G401 (cell line): ENCODE results near the gene EHMT1. TPM values are rescaled to one million over a fixed set of nuclear protein-coding genes. Genes with fewer than 3 reads are reported as not detected.
"Not testable (repeated sequence)": the region's sequence is repeated elsewhere in the genome, so short reads cannot be mapped to it uniquely, and the experiment has no call there.

Experiments
- DNase-seq: peaks from one replicate; pipeline ENCODE4 v3.0.0-alpha.2; 2015; ENCODE audit warnings: low spot score
- in situ Hi-C: cut with HindIII; loops from 2 replicates; pipeline ENCODE4 v1.10.0; 2016; ENCODE audit warnings: low sequenced_read_pairs, mixed read lengths
- total RNA-seq: library from RNA; depleted of rRNA; stranded (reverse); fragments of >200 nt; shearing (Covaris generic); gene quantifications from 2 replicates; pipeline ENCODE4 v1.2.3, GENCODE V29; 2014

The EHMT1 gene
- total RNA-seq, 1 experiment from 2014 or later: 97.4 TPM

DNA sequence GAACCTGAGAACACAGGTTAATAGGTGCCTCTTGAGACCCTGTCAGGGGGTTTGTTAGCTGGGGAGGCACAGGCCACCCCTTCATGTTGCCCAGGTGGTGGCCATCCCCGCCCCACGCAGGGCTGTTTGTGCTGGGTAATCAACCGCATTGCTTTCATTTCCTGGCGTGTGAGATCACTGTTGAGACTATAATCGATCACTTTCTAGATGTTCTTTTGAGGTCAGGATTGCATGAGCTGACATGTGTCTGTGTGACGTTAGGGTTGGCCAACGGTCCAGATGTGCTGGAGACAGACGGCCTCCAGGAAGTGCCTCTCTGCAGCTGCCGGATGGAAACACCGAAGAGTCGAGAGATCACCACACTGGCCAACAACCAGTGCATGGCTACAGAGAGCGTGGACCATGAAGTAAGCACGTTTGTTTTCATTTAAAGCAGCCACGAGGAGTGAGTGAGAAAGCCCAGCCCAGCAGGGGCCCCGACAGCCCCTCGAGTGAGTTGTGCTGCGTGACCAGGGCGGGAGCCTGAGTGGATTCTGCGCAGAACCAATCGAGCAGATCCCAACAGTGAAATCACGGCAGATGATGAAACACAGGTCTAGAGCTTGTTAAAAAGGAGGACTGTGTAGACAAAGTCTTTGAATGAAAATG lies 143.7 kb downstream of the EHMT1 start:
- DNase-seq: no peak
- in situ Hi-C loops: no loop called here

DNA sequence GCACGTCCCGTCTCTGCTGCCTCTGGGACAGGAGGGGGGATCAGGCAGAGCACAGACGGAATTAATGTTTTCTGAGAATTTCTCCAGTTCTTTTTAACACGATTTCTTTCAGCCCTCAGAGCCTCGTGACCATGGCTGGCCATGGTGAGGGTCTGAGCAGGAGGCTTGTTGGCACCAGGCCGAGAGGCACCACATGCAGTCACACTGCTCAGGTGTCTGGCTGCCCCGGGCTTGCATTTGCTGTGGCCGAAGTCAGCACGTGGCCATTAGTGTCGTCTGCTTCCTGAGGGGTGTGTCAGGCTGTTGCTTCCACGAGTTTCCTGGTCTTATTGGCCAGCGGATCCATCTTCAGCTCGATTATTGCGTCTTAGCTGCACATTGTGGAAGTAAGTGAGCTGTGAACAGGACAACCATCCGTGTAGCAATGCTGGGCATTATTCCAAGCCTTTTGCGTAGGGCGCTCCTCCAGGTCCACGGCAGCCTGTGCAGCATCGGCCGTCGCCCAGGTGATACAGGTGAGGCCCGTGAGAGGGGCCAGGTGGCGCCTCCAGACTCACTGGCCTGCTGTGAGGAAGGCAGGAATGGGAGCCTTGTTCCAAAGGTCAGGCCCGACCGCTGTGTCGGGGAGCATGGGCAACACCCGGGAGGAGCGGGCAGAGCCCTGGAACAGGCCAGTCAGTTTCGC lies 144.6 kb downstream of the EHMT1 start:
- in situ Hi-C loops: no loop called here
- DNase-seq: peak; percentile 54

DNA sequence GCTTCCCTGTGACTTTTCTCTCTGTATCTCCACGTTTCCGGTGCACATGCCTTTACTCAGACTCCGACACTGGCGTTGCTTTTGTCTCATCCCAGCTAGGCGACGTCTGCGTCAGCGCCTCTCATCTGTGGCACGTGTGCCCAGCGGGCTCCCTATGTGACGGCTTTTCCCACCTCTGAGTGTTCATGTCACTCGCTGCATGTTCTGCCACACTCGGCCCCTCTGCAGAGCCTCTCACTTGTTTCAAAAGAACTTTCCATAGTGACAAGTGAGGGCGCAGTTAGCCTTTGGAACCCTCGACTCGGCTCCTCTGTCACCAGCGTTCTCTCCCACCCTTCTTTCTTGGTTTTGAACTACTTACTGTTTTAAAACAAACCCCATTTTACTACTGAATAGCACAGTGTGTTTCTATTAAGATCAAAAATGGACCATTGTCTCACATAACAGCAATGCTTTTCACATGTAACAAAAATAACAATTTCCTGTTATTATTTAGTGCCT lies 145.4 kb downstream of the EHMT1 start:
- in situ Hi-C loops: no loop called here
- DNase-seq: no peak

GRCh38 chr9:137764981-137765380 lies 146.2 kb downstream of the EHMT1 start:
- DNase-seq: no peak
- in situ Hi-C loops: no loop called here

GRCh38 chr9:137765536-137765935 lies 146.7 kb downstream of the EHMT1 start:
- in situ Hi-C loops: no loop called here
- no peak for DNase-seq

GRCh38 chr9:137771580-137771979 lies 152.8 kb downstream of the EHMT1 start:
- no peak for DNase-seq
- in situ Hi-C loops: no loop called here

GRCh38 chr9:137772281-137772873 lies 153.6 kb downstream of the EHMT1 start:
- in situ Hi-C loops: no loop called here
- no peak for DNase-seq

- in situ Hi-C loops: no loop called here
- no peak for DNase-seq
These were observed 156.1 kb downstream of the EHMT1 start for GRCh38 chr9:137774775-137775386.

GRCh38 chr9:137776306-137776995 lies 157.6 kb downstream of the EHMT1 start:
- in situ Hi-C loops: no loop called here
- no peak for DNase-seq

DNA sequence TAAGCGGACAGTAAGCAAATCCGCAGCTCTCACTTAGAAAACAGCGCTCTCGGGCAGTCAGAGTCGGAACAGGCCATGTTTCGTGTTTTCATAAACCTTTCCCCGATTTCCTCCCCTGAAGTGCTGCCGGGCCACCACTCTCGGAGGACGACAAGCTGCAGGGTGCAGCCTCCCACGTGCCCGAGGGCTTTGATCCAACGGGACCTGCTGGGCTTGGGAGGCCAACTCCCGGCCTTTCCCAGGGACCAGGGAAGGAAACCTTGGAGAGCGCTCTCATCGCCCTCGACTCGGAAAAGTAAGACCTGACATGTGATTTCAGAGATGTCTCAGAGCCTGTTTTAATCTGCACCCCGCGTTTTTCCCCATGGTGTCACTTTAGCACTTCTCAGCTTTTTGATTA lies 159.0 kb downstream of the EHMT1 start:
- in situ Hi-C loops: no loop called here
- no peak for DNase-seq

GRCh38 chr9:137778336-137778735 lies 159.5 kb downstream of the EHMT1 start:
- in situ Hi-C loops: no loop called here

DNA sequence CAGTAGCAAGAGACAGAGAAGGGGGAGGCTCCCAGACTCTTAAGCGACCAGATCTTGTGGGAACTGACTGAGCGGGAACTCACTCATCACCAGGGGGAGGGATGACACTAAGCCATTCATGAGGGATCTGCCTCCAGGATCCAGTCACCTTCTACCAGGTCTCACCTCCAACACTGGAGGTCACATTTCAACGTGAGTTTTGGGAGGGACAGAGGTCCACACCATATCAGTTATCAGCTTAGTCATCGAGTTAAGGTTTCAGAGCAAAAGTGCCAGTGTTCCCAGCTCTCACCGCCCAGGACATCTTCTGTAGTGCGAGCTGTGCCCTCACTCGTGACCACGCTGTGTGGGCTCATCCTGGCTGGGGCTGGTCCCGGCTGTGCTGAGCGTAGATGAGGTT lies 160.1 kb downstream of the EHMT1 start:
- DNase-seq: no peak
- in situ Hi-C loops: no loop called here

More at GRCh38 chr9:137778336-137778735, 159.5 kb downstream of the EHMT1 start:
- no peak for DNase-seq

- in situ Hi-C loops, DNase-seq: not testable (repeated sequence)
These were observed 161.2 kb downstream of the EHMT1 start for GRCh38 chr9:137780031-137780430.

- DNase-seq: no peak
- in situ Hi-C loops: no loop called here
These were observed 163.2 kb downstream of the EHMT1 start for GRCh38 chr9:137781906-137782585.

GRCh38 chr9:137783521-137783920 lies 164.7 kb downstream of the EHMT1 start:
- in situ Hi-C loops: no loop called here
- DNase-seq: no peak

DNA sequence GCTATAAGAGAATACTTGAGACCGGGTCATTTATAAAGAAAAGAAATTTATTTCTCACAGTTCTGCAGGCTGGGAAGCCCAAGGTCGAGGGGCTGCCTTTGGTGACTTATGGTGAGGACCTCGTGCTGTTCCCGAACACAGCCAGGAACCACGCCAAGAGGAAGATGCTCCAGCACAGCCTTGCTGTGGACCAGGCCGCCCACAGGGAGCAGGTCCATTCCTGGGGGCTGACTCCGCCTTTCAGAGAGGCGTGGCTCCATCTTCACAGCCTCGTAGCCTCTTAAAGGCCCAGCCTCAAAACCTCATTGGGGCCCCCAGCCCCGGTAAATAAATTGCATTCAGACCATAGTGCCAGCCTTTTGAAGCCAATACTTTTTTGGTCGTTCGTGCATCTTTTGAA lies 165.2 kb downstream of the EHMT1 start:
- DNase-seq: no peak
- in situ Hi-C loops: no loop called here

DNA sequence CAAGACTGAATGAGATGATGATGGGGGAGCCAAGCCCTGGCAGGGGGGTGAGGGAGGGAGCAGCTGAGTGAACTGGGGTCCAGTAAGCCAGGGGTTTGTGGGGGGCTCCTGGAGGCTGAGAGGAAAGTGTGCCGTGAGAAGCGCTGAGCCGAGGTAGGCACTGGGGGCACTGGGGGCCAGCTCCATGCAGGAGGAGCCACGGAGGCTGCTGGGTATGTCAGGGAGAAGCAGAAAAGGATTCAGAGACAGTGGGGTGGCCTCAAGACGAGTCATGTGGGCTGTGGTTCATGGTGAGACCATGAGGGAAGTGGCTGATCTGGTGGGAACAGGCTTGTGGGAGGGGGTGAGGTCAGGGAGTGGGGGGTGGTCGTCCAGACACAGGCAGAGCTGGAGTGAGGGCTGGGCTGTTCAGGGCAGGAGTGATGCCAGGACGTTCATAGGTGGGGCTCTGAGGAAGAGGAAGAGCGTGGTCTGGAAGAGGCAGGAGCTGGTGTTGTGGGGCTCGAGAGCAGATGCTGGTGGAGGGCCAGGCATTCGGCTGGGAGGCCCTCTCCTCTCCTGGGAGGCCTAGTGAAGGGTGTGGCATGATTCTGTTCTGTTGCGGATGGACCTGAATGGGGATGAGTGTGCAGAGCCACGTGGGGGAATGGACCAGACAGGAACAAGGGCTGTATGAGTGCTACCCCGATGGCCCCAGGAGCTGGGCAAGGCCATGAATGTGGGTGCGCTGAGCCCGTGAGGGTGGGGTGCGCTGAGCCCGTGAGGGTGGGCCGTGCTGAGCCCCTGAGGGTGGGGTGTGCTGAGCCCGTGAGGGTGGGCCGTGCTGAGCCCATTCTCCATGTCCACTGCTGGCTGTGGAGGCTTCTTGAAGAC lies 166.1 kb downstream of the EHMT1 start:
- DNase-seq: no peak
- in situ Hi-C loops: no loop called here

GRCh38 chr9:137785704-137786161 lies 166.9 kb downstream of the EHMT1 start:
- in situ Hi-C loops: no loop called here
- DNase-seq: peak; percentile 33
